Fibroblast of skin of left biceps (primary cell): ENCODE data around the gene KMT5C.

ENCODE experiments used
- DNase-seq, 2 experiments: peaks; one replicate each; pipeline ENCODE4 v3.0.0-alpha.2; 2013; ENCODE audit warnings: low read depth in 2 of 2

KMT5C gene

GRCh38 chr19:55347442-55348009 is 7.8 kb downstream of the KMT5C start:
- DNase-seq = no peak

- no peak for DNase-seq
Observed at GRCh38 chr19:55348317-55349034, 8.8 kb downstream of the KMT5C start.

- DNase-seq = no peak
Observed at GRCh38 chr19:55350620-55351315, 11.1 kb downstream of the KMT5C start.

- DNase-seq = no peak
Observed at GRCh38 chr19:55352040-55352439, 12.4 kb downstream of the KMT5C start.

- no peak for DNase-seq
Observed at GRCh38 chr19:55352549-55353145, 13.0 kb downstream of the KMT5C start.

GRCh38 chr19:55353356-55353802 is 13.7 kb downstream of the KMT5C start:
- no peak for DNase-seq

- DNase-seq = no peak
Observed at GRCh38 chr19:55353803-55354697, 14.4 kb downstream of the KMT5C start.

- no peak for DNase-seq
Observed at GRCh38 chr19:55354698-55355212, 15.1 kb downstream of the KMT5C start, which contains the start of gene COX6B2. Gene COX6B2, minus strand, starts transcription at chr19:55354719. Its CDS starts 198 bp downstream, at chr19:55354521.

- no peak for DNase-seq
Observed at GRCh38 chr19:55355213-55355821, 15.6 kb downstream of the KMT5C start.

- DNase-seq = no peak
Observed at GRCh38 chr19:55358493-55358892, 18.8 kb downstream of the KMT5C start.

GRCh38 chr19:55358943-55359908 is 19.6 kb downstream of the KMT5C start:
- DNase-seq = no peak

- no peak for DNase-seq
Observed at GRCh38 chr19:55360902-55361301, 21.2 kb downstream of the KMT5C start.

GRCh38 chr19:55362174-55362989 is 22.7 kb downstream of the KMT5C start:
- no peak for DNase-seq

GRCh38 chr19:55362990-55363716 is 23.5 kb downstream of the KMT5C start, which contains the start of gene GARIN5B:
Gene GARIN5B, minus strand, starts transcription at chr19:55363260. Its CDS starts 194 bp downstream, at chr19:55363066.
- DNase-seq = no peak

- no peak for DNase-seq
Observed at GRCh38 chr19:55365245-55365644, 25.6 kb downstream of the KMT5C start.

GRCh38 chr19:55365964-55366363 is 26.3 kb downstream of the KMT5C start:
- no peak for DNase-seq

GRCh38 chr19:55366790-55367189 is 27.1 kb downstream of the KMT5C start:
- no peak for DNase-seq

GRCh38 chr19:55368106-55368505 is 28.4 kb downstream of the KMT5C start:
- no peak for DNase-seq
